ENCODE data around the gene NRIP3.

DNA sequence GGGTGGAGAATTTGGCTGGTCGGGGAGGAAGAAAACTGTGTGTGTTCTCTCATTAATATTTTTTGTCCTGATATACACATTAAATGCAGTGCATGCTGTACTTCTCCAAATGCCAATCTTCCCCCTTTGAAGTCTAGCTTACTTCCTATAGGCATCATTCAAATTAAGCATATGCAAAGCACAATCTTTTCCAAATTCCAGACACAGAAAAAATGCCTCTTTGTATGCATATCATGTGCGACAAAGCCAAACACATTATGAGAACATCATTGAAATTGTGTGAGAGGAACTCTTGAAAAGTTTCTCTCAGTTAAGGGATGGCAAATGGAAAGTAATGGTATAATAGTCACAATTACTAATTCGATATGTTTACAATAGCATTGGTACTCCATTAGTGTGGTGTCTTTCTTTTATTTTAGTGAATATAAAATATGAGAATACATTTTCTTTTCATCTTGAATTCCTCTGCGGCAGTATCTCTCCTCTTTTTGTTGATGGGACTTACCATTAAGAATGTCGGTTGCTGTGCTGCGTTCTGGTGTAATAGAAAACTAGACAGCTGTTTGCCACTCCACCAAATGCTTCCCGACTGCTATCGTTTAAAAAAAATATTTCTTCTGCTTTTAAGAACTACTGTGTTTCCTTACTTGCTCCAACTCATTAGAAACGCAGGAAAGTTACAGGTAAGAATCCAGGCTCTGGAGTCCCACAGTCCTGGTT lies 19.3 kb upstream of the NRIP3 start:
- TF ChIP-seq CTCF (IDR thresholded peaks at IDR 0.05): no peak
- no peak for TF ChIP-seq POLR2A (IDR thresholded peaks at IDR 0.05)
- no peak for TF ChIP-seq EP300 (IDR thresholded peaks at IDR 0.05)

Measured in ovary (tissue), 3 donors.